A549 (cell line): Measurements from ENCODE around the gene PCSK5. TPM values are rescaled to one million over a fixed set of nuclear protein-coding genes. Genes with fewer than 3 reads are reported as not detected.
"Not testable (repeated sequence)": the region's sequence is repeated elsewhere in the genome, so short reads cannot be mapped to it uniquely, and the experiment has no call there.

Experiments
- ATAC-seq, 2 experiments: fragments of 200-7000 bp in 1 of 2; fragments of >200 bp in 1 of 2; cut with Nextera tagmentation in 1 of 2; cut with Tn5 transposase in 1 of 2; 3 replicates each; pipeline versions ENCODE4 v1.8.0 to v1.9.1; 2018 to 2020; ENCODE audit warnings: mild to moderate bottlenecking in 1 of 2, moderate library complexity in 1 of 2
- CTCF ChIA-PET: fragments of 300-600 bp; sonication (Branson Sonifier 250); formaldehyde crosslinking; extraction: SDS; loops from one replicate; lab custom pipeline; 2021; ENCODE audit warnings: antibody characterized with exemption, inconsistent platforms; lab: Yijun Ruan, JAX
- POLR2A ChIA-PET: fragments of 350-600 bp; formaldehyde crosslinking; extraction: SDS; loops from one replicate; lab custom pipeline; 2021; ENCODE audit warnings: antibody characterized with exemption, inconsistent platforms; lab: Yijun Ruan, JAX
- DNase-seq, 2 experiments: peaks; one replicate each; pipeline versions ENCODE4 v3.0.0 to v3.0.0-alpha.2; 2011 to 2016; ENCODE audit warnings: low read depth in 1 of 2, low spot score in 1 of 2
- FAIRE-seq: peaks from 2 replicates; lab custom pipeline; 2011; peaks lifted over from hg19 to GRCh38; lab: Jason Lieb, UNC
- H3K27ac ChIP-seq, 2 experiments: fragments of >200 bp; sonication (Bioruptor Twin); formaldehyde crosslinking; 3 replicates each; pipeline ENCODE4 v1.5.1; 2016 to 2017
- H3K4me1 ChIP-seq: fragments of >200 bp; sonication (Bioruptor Twin); formaldehyde crosslinking; 3 replicates; pipeline ENCODE4 v1.6.1; 2016
- H3K4me2 ChIP-seq: fragments of >200 bp; sonication (Bioruptor Twin); formaldehyde crosslinking; 3 replicates; pipeline ENCODE4 v1.6.1; 2016
- H3K4me3 ChIP-seq: fragments of >200 bp; sonication (Bioruptor Twin); formaldehyde crosslinking; 3 replicates; pipeline ENCODE4 v1.5.1; 2016
- H3K9me3 ChIP-seq: fragments of >200 bp; sonication (Bioruptor Twin); formaldehyde crosslinking; 3 replicates; pipeline ENCODE4 v1.6.1; 2016
- CBX2 ChIP-seq: fragments of 200-600 bp; sonication (generic); IDR thresholded peaks from 2 replicates; pipeline ENCODE4 v1.6.1; 2016; ENCODE audit warnings: low read depth, mild to moderate bottlenecking, borderline replicate concordance
- CHD2 ChIP-seq: fragments of 150-350 bp; IDR thresholded peaks from 2 replicates; pipeline ENCODE4 v1.6.1; 2014; ENCODE audit warnings: low read length; ENCODE audit not compliant: partially characterized antibody
- EP300 ChIP-seq, 2 experiments: fragments of >200 bp; sonication (Bioruptor Twin); formaldehyde crosslinking; IDR thresholded peaks; 2 replicates in 1 of 2; 3 replicates in 1 of 2; pipeline ENCODE4 v1.6.1; 2016 to 2017
- FOSB ChIP-seq: fragments of 250-450 bp; sonication (Bioruptor Pico); IDR thresholded peaks from 2 replicates; pipeline ENCODE4 v1.5.0; 2020; ENCODE audit warnings: mild to moderate bottlenecking, moderate library complexity
- FOSL2 ChIP-seq, 2 experiments: fragments of 450-650 bp in 1 of 2; fragments of >200 bp in 1 of 2; sonication (Bioruptor Twin) in 1 of 2; formaldehyde crosslinking; IDR thresholded peaks; 2 replicates each; pipeline versions ENCODE4 v1.5.0 to v1.6.1; 2016 to 2020; ENCODE audit warnings: mild to moderate bottlenecking in 1 of 2, moderate library complexity in 1 of 2
- GATA3 ChIP-seq: IDR thresholded peaks from 2 replicates; pipeline ENCODE4 v1.6.1; 2012; ENCODE audit warnings: borderline replicate concordance
- JUN ChIP-seq, 2 experiments: fragments of >200 bp; sonication (Bioruptor Twin); formaldehyde crosslinking; IDR thresholded peaks; 2 replicates in 1 of 2; 3 replicates in 1 of 2; pipeline ENCODE4 v1.6.1; 2016 to 2017
- RAD21 ChIP-seq, 2 experiments: fragments of >200 bp in 1 of 2; sonication (Bioruptor Twin) in 1 of 2; formaldehyde crosslinking in 1 of 2; IDR thresholded peaks in 1 of 2; conservative IDR thresholded peaks in 1 of 2; 2 replicates in 1 of 2; 3 replicates in 1 of 2; pipeline ENCODE4 v1.6.1; 2012 to 2018; ENCODE audit warnings: inconsistent platforms in 1 of 2
- RFX5 ChIP-seq: fragments of 450-650 bp; IDR thresholded peaks from 2 replicates; pipeline ENCODE4 v1.7.1; 2014; ENCODE audit warnings: antibody characterized with exemption, mild to moderate bottlenecking, moderate library complexity
- SMC3 ChIP-seq: fragments of >200 bp; sonication (Bioruptor Twin); formaldehyde crosslinking; IDR thresholded peaks from 3 replicates; pipeline ENCODE4 v1.6.1; 2018; ENCODE audit warnings: inconsistent platforms
- SREBF2 ChIP-seq: fragments of 450-650 bp; IDR thresholded peaks from 2 replicates; pipeline ENCODE4 v1.6.1; 2014; ENCODE audit warnings: mild to moderate bottlenecking, moderate library complexity
- TFCP2L1 ChIP-seq: fragments of 250-450 bp; sonication (Bioruptor Pico); IDR thresholded peaks from 2 replicates; pipeline ENCODE4 v1.5.0; 2021; ENCODE audit warnings: mild to moderate bottlenecking
- ZSCAN20 ChIP-seq: fragments of 250-450 bp; sonication (Bioruptor Pico); IDR thresholded peaks from 2 replicates; pipeline ENCODE4 v1.8.0; 2022; ENCODE audit warnings: mild to moderate bottlenecking, moderate library complexity
- WGBS: methylation state at CpG from one replicate; pipeline ENCODE4 v1.1.6; 2017; ENCODE audit errors: missing lambda C conversion rate; 5-methylcytosine and 5-hydroxymethylcytosine counted together
- polyA plus RNA-seq, 4 experiments: library from polyadenylated mRNA; depleted of rRNA in 3 of 4; stranded (reverse); fragments of >200 nt; fragmentation: RNase III in 1 of 4; extraction: RNeasy Plus Mini Kit Qiagen cat#74134 plus additional on column Dnase treatment in 1 of 4; gene quantifications; 2 replicates in 3 of 4; 3 replicates in 1 of 4; pipeline ENCODE4 v1.2.3, GENCODE V29; 2011 to 2017
- TF ChIP-seq, protein P1 (sequence below): fragments of 200-600 bp; sonication (generic); IDR thresholded peaks from 2 replicates; pipeline ENCODE4 v1.6.1; 2016; ENCODE audit warnings: antibody characterized with exemption, mild to moderate bottlenecking, moderate library complexity
- TF ChIP-seq, protein P2 (sequence below): fragments of 250-450 bp; sonication (Bioruptor Pico); IDR thresholded peaks from 2 replicates; pipeline ENCODE4 v1.5.0; 2021; ENCODE audit warnings: mild to moderate bottlenecking, moderate library complexity, borderline replicate concordance
- TF ChIP-seq, protein P3 (sequence below): fragments of >200 bp; sonication (Bioruptor Twin); formaldehyde crosslinking; IDR thresholded peaks from 2 replicates; pipeline ENCODE4 v1.6.1; 2016

The PCSK5 gene
- polyA plus RNA-seq, 2 of the 4 experiments (the other 2 are of a cell fraction): 1.3 to 6.7 TPM

DNA sequence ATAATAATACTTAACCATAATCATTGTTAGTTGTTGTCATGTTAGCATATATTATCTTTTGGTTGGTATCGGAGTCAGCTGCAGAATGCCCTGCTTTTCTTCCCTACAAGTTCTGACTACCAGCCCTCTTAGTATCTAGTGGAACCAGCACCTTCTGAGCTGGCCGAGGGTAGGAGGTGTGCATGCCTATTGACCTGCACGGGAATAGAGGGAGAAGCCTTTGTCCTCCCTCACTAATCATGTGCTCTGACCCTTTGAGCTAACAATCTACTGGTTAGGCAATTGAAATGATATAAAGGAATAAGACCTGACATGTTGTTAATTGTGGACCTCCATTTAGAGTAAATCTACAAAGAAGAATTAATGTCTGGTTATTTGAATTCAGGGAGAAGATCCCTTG, 4.1 kb downstream of the PCSK5 start (continued):
- TF ChIP-seq, protein P1, sequence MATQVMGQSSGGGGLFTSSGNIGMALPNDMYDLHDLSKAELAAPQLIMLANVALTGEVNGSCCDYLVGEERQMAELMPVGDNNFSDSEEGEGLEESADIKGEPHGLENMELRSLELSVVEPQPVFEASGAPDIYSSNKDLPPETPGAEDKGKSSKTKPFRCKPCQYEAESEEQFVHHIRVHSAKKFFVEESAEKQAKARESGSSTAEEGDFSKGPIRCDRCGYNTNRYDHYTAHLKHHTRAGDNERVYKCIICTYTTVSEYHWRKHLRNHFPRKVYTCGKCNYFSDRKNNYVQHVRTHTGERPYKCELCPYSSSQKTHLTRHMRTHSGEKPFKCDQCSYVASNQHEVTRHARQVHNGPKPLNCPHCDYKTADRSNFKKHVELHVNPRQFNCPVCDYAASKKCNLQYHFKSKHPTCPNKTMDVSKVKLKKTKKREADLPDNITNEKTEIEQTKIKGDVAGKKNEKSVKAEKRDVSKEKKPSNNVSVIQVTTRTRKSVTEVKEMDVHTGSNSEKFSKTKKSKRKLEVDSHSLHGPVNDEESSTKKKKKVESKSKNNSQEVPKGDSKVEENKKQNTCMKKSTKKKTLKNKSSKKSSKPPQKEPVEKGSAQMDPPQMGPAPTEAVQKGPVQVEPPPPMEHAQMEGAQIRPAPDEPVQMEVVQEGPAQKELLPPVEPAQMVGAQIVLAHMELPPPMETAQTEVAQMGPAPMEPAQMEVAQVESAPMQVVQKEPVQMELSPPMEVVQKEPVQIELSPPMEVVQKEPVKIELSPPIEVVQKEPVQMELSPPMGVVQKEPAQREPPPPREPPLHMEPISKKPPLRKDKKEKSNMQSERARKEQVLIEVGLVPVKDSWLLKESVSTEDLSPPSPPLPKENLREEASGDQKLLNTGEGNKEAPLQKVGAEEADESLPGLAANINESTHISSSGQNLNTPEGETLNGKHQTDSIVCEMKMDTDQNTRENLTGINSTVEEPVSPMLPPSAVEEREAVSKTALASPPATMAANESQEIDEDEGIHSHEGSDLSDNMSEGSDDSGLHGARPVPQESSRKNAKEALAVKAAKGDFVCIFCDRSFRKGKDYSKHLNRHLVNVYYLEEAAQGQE: no peak
- TF ChIP-seq TFCP2L1 (CRISPR knock-in tag): no peak

DNA sequence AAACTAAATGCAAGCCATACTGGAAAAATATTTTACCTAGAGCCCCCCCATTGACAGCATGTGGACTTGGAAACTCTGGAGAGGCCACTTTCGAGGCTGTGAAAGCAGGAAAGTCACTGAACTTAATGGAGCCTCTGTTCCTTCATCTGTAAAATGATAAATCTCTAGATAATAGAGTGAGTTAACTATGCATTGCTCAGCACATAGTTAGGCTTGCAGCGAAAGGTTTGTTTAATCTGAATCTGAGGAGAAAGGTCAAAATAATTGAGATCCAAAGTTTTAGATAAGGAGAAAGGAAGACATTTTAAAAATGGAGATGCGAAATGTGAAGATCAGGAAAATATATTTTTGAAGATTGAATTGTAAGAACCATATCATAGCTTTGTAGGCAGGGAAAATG, 4.6 kb downstream of the PCSK5 start:
- 78% methylated on average over 3 of the region's 3 CpGs for WGBS
- CTCF ChIA-PET: interaction anchor here (1.7 kb wide), 1 partner anchor 29 kb away, joined by 4 read pairs; no protein-coding TSS in a partner anchor
- ATAC-seq (no peak), DNase-seq (no peak), FAIRE-seq (no peak)
- no peak for TF ChIP-seq CBX2
- no peak for TF ChIP-seq JUN (IDR thresholded peaks at IDR 0.05)
- no peak for TF ChIP-seq RFX5
- TF ChIP-seq ZSCAN20 (CRISPR knock-in tag): no peak
- TF ChIP-seq RAD21 (conservative IDR thresholded peaks at IDR 0.05 in 1 of 2, IDR thresholded peaks at IDR 0.05 in 1 of 2): no peak
- no peak for TF ChIP-seq SREBF2
- TF ChIP-seq EP300 (IDR thresholded peaks at IDR 0.05): no peak
- peaks cover 17% of the 10 kb centered on the region; the same call in 2 of the 3 replicates for H3K4me1 ChIP-seq
- no peak overlapping the region for H3K4me2 ChIP-seq
- POLR2A ChIA-PET: no interaction called here
- no peak overlapping the region for H3K27ac ChIP-seq
- no peak overlapping the region for H3K4me3 ChIP-seq
- H3K9me3 ChIP-seq: no peaks in the 10 kb centered on the region

DNA sequence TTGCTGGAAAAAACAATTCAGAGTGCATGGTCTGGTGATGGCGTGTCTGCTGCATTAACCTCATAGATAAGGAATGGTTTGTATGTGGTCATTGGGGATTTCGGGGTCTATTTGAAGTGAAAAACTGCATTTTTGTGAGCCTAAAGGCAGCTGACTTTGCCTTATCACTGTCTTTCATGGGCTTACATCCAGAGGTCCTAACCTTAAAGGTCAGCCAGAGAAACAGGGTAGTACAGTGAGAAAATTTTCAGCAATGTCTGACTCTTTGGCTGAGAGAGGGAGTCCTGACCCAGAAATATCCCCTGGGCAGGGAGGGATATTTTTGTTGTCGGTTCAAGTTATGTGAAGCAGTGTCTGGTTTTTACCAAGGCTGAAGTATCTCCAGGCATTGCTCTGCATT, 5.7 kb downstream of the PCSK5 start:
- POLR2A ChIA-PET: no interaction called here
- FAIRE-seq (no peak), DNase-seq (no peak), ATAC-seq (no peak)
- H3K4me1 ChIP-seq: peaks cover 17% of the 10 kb centered on the region; the same call in 2 of the 3 replicates
- H3K4me3 ChIP-seq: no peak overlapping the region
- no peak overlapping the region for H3K4me2 ChIP-seq
- 50% methylated on average over 3 of the region's 3 CpGs for WGBS
- no peak overlapping the region for H3K27ac ChIP-seq
- TF ChIP-seq, protein P2, sequence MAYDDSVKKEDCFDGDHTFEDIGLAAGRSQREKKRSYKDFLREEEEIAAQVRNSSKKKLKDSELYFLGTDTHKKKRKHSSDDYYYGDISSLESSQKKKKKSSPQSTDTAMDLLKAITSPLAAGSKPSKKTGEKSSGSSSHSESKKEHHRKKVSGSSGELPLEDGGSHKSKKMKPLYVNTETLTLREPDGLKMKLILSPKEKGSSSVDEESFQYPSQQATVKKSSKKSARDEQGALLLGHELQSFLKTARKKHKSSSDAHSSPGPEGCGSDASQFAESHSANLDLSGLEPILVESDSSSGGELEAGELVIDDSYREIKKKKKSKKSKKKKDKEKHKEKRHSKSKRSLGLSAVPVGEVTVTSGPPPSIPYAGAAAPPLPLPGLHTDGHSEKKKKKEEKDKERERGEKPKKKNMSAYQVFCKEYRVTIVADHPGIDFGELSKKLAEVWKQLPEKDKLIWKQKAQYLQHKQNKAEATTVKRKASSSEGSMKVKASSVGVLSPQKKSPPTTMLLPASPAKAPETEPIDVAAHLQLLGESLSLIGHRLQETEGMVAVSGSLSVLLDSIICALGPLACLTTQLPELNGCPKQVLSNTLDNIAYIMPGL (CRISPR knock-in tag): no peak
- no peak for TF ChIP-seq SMC3
- TF ChIP-seq RFX5: no peak
- no peak for TF ChIP-seq GATA3
- TF ChIP-seq FOSL2 (IDR thresholded peaks at IDR 0.05): no peak
- no peak for TF ChIP-seq FOSL2 (CRISPR knock-in tag; IDR thresholded peaks at IDR 0.05)
- no peak for TF ChIP-seq CHD2
- TF ChIP-seq FOSB (CRISPR knock-in tag): no peak
- TF ChIP-seq, protein P3, sequence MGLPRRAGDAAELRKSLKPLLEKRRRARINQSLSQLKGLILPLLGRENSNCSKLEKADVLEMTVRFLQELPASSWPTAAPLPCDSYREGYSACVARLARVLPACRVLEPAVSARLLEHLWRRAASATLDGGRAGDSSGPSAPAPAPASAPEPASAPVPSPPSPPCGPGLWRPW: no peak
- CTCF ChIA-PET: interaction anchor here (1.2 kb wide), 1 partner anchor 41 kb away, joined by 4 read pairs; no protein-coding TSS in a partner anchor
- H3K9me3 ChIP-seq: no peaks in the 10 kb centered on the region

DNA sequence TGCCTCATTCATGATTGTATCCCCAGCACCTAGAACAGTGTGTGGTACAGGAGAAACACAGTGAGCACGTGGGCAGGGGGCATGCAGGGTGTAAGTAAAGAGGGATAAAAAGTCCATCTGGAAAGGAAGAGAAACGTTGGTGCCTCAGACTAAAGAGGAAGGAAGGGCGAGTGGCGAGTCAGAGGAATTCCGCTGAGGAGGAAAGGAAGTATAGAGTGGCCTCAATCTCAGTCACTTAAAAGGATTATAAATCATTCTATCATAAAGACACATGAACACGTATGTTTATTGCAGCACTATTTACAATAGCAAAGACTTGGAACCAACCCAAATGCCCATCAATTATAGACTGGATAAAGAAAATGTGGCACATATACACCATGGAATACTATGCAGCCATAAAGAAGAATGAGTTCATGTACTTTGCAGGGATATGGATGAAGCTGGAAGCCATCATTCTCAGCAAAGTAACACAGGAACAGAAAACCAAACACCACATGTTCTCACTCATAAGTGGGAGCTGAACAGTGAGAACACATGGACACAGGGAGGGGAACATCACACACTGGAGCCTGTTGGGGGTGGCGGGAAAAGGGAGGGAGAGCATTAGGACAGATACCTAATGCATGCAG, 10.5 kb downstream of the PCSK5 start:
- H3K4me1 ChIP-seq, DNase-seq, H3K4me3 ChIP-seq, POLR2A ChIA-PET, ATAC-seq, FAIRE-seq, H3K27ac ChIP-seq, H3K9me3 ChIP-seq, H3K4me2 ChIP-seq: not testable (repeated sequence)
- CTCF ChIA-PET: interaction anchor here (1.0 kb wide), 1 partner anchor 36 kb away, joined by 3 read pairs; no protein-coding TSS in a partner anchor
- 69% methylated on average over 7 of the region's 7 CpGs for WGBS
